GM12878 (cell line): ENCODE measurements around the gene PTPRM. TPM values are rescaled to one million over a fixed set of nuclear protein-coding genes. Genes with fewer than 3 reads are reported as not detected.

Experiments used
- ATAC-seq: fragments of 200-7000 bp; cut with Tn5 transposase; 3 replicates; pipeline ENCODE4 v1.9.1; 2020; ENCODE audit warnings: mild to moderate bottlenecking, moderate library complexity
- BruUV-seq: library from RNA; stranded (reverse); fragments of 400-500 nt; replicated peaks from 2 replicates; lab custom pipeline; 2021; lab: Mats Ljungman, UMichigan
- CTCF ChIA-PET: fragments of 300-600 bp; sonication (Branson Sonifier 250); formaldehyde crosslinking; extraction: SDS; loops from one replicate; lab custom pipeline; 2021; ENCODE audit warnings: inconsistent platforms; lab: Yijun Ruan, JAX
- POLR2A ChIA-PET: fragments of 350-600 bp; formaldehyde crosslinking; extraction: SDS; loops from one replicate; lab custom pipeline; 2021; ENCODE audit warnings: inconsistent platforms; lab: Charles Lee
- RAD21 ChIA-PET: fragments of 300-600 bp; sonication (Branson Sonifier 250); formaldehyde crosslinking; loops from one replicate; lab custom pipeline; 2023; ENCODE audit warnings: antibody characterized with exemption; ENCODE audit not compliant: unreplicated experiment; lab: Charles Lee
- SMC1A ChIA-PET: fragments of 300-600 bp; sonication (Branson Sonifier 250); formaldehyde crosslinking; loops from one replicate; lab custom pipeline; 2023; ENCODE audit not compliant: unreplicated experiment, uncharacterized antibody; lab: Charles Lee
- DNase-seq: peaks from one replicate; pipeline ENCODE4 v3.0.0-alpha.2; 2011; ENCODE audit warnings: low read depth, low spot score
- FAIRE-seq: peaks from 3 replicates; lab custom pipeline; 2011; peaks lifted over from hg19 to GRCh38; lab: Jason Lieb, UNC
- H2AFZ ChIP-seq: 2 replicates; pipeline ENCODE4 v1.6.0; 2011; ENCODE audit warnings: low read depth, low read length, control low read depth; ENCODE audit not compliant: control insufficient read depth
- H3K27ac ChIP-seq: 2 replicates; pipeline ENCODE4 v1.5.1; 2011; ENCODE audit warnings: control low read depth; ENCODE audit not compliant: control insufficient read depth, insufficient read depth
- H3K27me3 ChIP-seq, 2 experiments: replicated peaks in 1 of 2; 2 replicates each; pipeline versions ENCODE4 v1.6.0 to v1.6.1; 2011; ENCODE audit warnings: low read length in 1 of 2; ENCODE audit not compliant: control insufficient read depth in 2 of 2, insufficient read depth in 2 of 2
- H3K36me3 ChIP-seq, 2 experiments: 2 replicates each; pipeline ENCODE4 v1.5.1; 2011; ENCODE audit warnings: low read length in 1 of 2; ENCODE audit not compliant: control insufficient read depth in 2 of 2, insufficient read depth in 2 of 2
- H3K4me1 ChIP-seq: 2 replicates; pipeline ENCODE4 v1.6.1; 2011; ENCODE audit warnings: mild to moderate bottlenecking, low read length, moderate library complexity, mixed read lengths; ENCODE audit not compliant: control insufficient read depth, insufficient read depth
- H3K4me2 ChIP-seq: 2 replicates; pipeline ENCODE4 v1.6.0; 2011; ENCODE audit warnings: control low read depth; ENCODE audit not compliant: control insufficient read depth, insufficient read depth
- H3K4me3 ChIP-seq: fragments of 200-600 bp; sonication (generic); 2 replicates; pipeline ENCODE4 v1.5.1; 2016
- H3K79me2 ChIP-seq: 2 replicates; pipeline ENCODE4 v1.6.0; 2011; ENCODE audit warnings: low read length; ENCODE audit not compliant: control insufficient read depth, insufficient read depth
- H3K9ac ChIP-seq: 2 replicates; pipeline ENCODE4 v1.8.0; 2011; ENCODE audit warnings: low read length, control low read depth, mixed read lengths; ENCODE audit not compliant: control insufficient read depth, insufficient read depth
- H3K9me3 ChIP-seq: replicated peaks from 3 replicates; pipeline ENCODE4 v1.5.1; 2011; ENCODE audit warnings: mild to moderate bottlenecking, low read length; ENCODE audit not compliant: control insufficient read depth, insufficient read depth
- H4K20me1 ChIP-seq: 2 replicates; pipeline ENCODE4 v1.6.0; 2011; ENCODE audit not compliant: control insufficient read depth, insufficient read depth
- BACH1 ChIP-seq: fragments of 450-650 bp; IDR thresholded peaks from 2 replicates; pipeline ENCODE4 v1.6.1; 2017; ENCODE audit warnings: mild to moderate bottlenecking, borderline replicate concordance
- BHLHE40 ChIP-seq, 2 experiments: fragments of 450-650 bp in 1 of 2; IDR thresholded peaks; 2 replicates each; pipeline ENCODE4 v1.6.1; 2011 to 2017; ENCODE audit warnings: low read depth in 2 of 2, borderline replicate concordance in 1 of 2, improper control_type of control experiment in 1 of 2, low read length in 1 of 2, mild to moderate bottlenecking in 1 of 2
- CBFB ChIP-seq: IDR thresholded peaks from 2 replicates; pipeline ENCODE4 v1.6.1; 2016; ENCODE audit warnings: antibody characterized with exemption, low read depth
- EZH2 ChIP-seq: IDR thresholded peaks from 2 replicates; pipeline ENCODE4 v1.6.1; 2012; ENCODE audit warnings: low read depth, mild to moderate bottlenecking, control low read depth, inconsistent platforms, low read length, borderline replicate concordance; ENCODE audit not compliant: control insufficient read depth
- KDM1A ChIP-seq: fragments of 200-600 bp; sonication (generic); IDR thresholded peaks from 2 replicates; pipeline ENCODE4 v1.6.1; 2016; ENCODE audit warnings: borderline replicate concordance
- MEF2A ChIP-seq: IDR thresholded peaks from 2 replicates; pipeline ENCODE4 v1.6.1; 2011; ENCODE audit warnings: low read depth, mild to moderate bottlenecking, low read length, moderate library complexity; ENCODE audit not compliant: insufficient read depth
- MTA3 ChIP-seq: IDR thresholded peaks from 2 replicates; pipeline ENCODE4 v1.6.1; 2012; ENCODE audit warnings: low read length, inconsistent platforms, borderline replicate concordance
- NFIC ChIP-seq: IDR thresholded peaks from 2 replicates; pipeline ENCODE4 v1.6.1; 2012; ENCODE audit warnings: low read depth, mild to moderate bottlenecking, inconsistent platforms, low read length, moderate library complexity
- NR2C2 ChIP-seq: IDR thresholded peaks from 2 replicates; pipeline ENCODE4 v1.6.1; 2011; ENCODE audit warnings: borderline replicate concordance, low read depth; ENCODE audit not compliant: control insufficient read depth, insufficient read length
- POLR2A ChIP-seq: IDR thresholded peaks from 2 replicates; pipeline ENCODE4 v1.6.1; 2011; ENCODE audit warnings: low read depth, mild to moderate bottlenecking, low read length
- RAD21 ChIP-seq: IDR thresholded peaks from 2 replicates; pipeline ENCODE4 v1.6.1; 2011; ENCODE audit warnings: mild to moderate bottlenecking, low read depth, low read length, moderate library complexity; ENCODE audit not compliant: insufficient read depth
- RCOR1 ChIP-seq: conservative IDR thresholded peaks from 2 replicates; pipeline ENCODE4 v1.6.1; 2012; ENCODE audit warnings: low read depth, low read length, improper control_type of control experiment
- SMC3 ChIP-seq: IDR thresholded peaks from 2 replicates; pipeline ENCODE4 v1.6.1; 2011; ENCODE audit warnings: low read length, improper control_type of control experiment, borderline replicate concordance
- ZNF207 ChIP-seq: fragments of 450-650 bp; IDR thresholded peaks from 2 replicates; pipeline ENCODE4 v1.6.1; 2014; ENCODE audit warnings: antibody characterized with exemption, mild to moderate bottlenecking, borderline replicate concordance
- whole genome bisulfite sequencing: methylation state at CpG from one replicate; pipeline ENCODE4 v1.1.6; 2016; ENCODE audit warnings: low lambda C conversion rate; ENCODE audit not compliant: insufficient replicate concordance, insufficient coverage; ENCODE audit errors: missing lambda C conversion rate; 5-methylcytosine and 5-hydroxymethylcytosine counted together
- in situ Hi-C: fragments of 300-500 bp; cut with MboI; formaldehyde crosslinking; loops from 9 replicates; pipeline ENCODE4 v1.14.3; 2018; ENCODE audit warnings: mixed read lengths
- intact Hi-C: fragments of 100-400 bp; cut with micrococcal nuclease; formaldehyde crosslinking; loops from one replicate; pipeline ENCODE4 v1.14.2; 2022; ENCODE audit not compliant: unreplicated experiment
- polyA plus RNA-seq, 11 experiments: library from polyadenylated mRNA; depleted of rRNA in 4 of 11; unstranded in 6 of 11; stranded (reverse) in 5 of 11; fragments of >200 nt; fragmentation: Nextera tagmentation in 4 of 11; fragmentation: Illumina TruSeq in 1 of 11; extraction: Ambion mirVana in 4 of 11; extraction: Trizol in 1 of 11; gene quantifications; 1 replicate in 1 of 11; 2 replicates in 10 of 11; pipeline versions ENCODE4 v1.2.1 to v1.2.3, GENCODE V29; 2011 to 2016; ENCODE audit warnings: inconsistent platforms in 2 of 11, missing spikeins in 2 of 11, low read depth in 1 of 11
- total RNA-seq, 4 experiments: library from RNA; depleted of rRNA in 3 of 4; stranded (reverse); fragments of >200 nt in 3 of 4; fragmentation: Illumina TruSeq in 1 of 4; extraction: Trizol in 1 of 4; gene quantifications; 2 replicates each; pipeline versions ENCODE4 v1.2.1 to v1.2.3, GENCODE V29; 2013 to 2021
- TF ChIP-seq, protein P1 (sequence below): IDR thresholded peaks from 2 replicates; pipeline ENCODE4 v1.6.1; 2011; ENCODE audit warnings: borderline replicate concordance, low read depth, mild to moderate bottlenecking, moderate library complexity, low read length; ENCODE audit not compliant: insufficient read depth, poor library complexity, severe bottlenecking

The PTPRM gene
- total and polyA plus RNA-seq, 10 of the 15 experiments (the other 5 are each of a cell fraction or from before 2014, with no cell fraction given): 0.07 to 22.6 (median 0.60) TPM

DNA sequence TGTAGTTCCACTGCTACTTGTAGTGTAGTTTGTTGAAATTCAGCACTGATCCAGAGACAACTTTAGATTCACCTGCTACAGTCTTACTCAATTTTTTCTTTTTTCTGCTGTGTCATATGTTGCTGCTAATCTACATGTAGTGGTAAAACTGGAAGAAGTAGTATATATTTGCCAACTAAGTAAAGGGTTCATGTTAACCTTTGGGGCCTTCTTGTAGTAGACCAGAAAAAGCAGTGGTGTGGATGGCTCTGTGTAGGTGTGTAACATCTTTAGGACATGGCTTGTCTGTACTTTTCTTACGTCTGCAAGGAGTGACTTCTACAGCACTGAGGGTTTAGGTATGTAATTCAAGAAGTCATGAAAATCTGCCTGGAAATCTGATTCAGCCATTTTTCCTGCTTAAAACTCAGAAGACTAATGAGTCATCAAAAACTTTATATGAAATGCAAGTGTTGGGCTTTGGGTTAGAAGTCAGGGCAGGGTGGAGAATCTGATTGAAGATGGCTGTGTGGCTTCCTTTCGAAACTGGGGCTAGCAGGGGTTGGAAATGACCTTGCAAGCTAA, 8.4 kb downstream of the PTPRM start:
- no peaks in the 10 kb centered on the region for H3K4me1 ChIP-seq
- intact Hi-C loops (no loop called here), in situ Hi-C loops (no loop called here)
- TF ChIP-seq ZNF207: no peak
- TF ChIP-seq BACH1: no peak
- no peak for TF ChIP-seq SMC3
- no peak for TF ChIP-seq KDM1A
- TF ChIP-seq, protein P1, sequence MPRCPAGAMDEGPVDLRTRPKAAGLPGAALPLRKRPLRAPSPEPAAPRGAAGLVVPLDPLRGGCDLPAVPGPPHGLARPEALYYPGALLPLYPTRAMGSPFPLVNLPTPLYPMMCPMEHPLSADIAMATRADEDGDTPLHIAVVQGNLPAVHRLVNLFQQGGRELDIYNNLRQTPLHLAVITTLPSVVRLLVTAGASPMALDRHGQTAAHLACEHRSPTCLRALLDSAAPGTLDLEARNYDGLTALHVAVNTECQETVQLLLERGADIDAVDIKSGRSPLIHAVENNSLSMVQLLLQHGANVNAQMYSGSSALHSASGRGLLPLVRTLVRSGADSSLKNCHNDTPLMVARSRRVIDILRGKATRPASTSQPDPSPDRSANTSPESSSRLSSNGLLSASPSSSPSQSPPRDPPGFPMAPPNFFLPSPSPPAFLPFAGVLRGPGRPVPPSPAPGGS: no peak
- TF ChIP-seq NFIC: no peak
- TF ChIP-seq CBFB: no peak
- H3K9me3 ChIP-seq: no peaks in the 10 kb centered on the region; the same call in 2 of the 3 replicates
- RAD21 ChIA-PET: no interaction called here
- H4K20me1 ChIP-seq: no peaks in the 10 kb centered on the region
- BruUV-seq: no TSS peak
- no peak overlapping the region for H3K27ac ChIP-seq
- DNase-seq: no peak
- WGBS: 25% methylated on average over 2 of the region's 2 CpGs
- H3K79me2 ChIP-seq: no peaks in the 10 kb centered on the region
- SMC1A ChIA-PET: no interaction called here
- no peak overlapping the region for H2AFZ ChIP-seq
- no peaks in the 10 kb centered on the region for H3K36me3 ChIP-seq
- no peak overlapping the region for H3K4me3 ChIP-seq
- no peak for ATAC-seq
- POLR2A ChIA-PET: no interaction called here
- no peak overlapping the region for H3K9ac ChIP-seq
- no peak for FAIRE-seq
- CTCF ChIA-PET: no interaction called here
- H3K27me3 ChIP-seq: no peaks in the 10 kb centered on the region
- no peak overlapping the region for H3K4me2 ChIP-seq

DNA sequence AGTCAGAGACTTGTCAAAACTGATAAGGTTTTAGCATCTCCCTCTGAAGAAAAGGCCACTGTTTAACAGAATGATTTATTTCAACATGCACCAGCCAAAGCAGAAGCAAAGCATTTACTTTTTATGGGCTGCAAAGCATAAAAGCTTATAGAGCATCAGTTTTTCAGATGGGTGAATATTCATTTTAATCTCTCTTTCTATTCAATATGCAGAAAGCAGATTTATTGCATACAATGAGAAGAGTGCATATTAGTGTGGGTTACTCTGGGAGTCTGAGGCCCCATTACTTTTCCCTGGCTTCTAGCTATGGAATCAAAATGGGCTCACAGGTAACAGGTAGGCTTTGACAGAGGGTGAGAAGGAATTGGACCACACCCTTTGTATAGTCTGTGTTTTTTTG, 9.0 kb downstream of the PTPRM start:
- in situ Hi-C loops: no loop called here
- POLR2A ChIA-PET: no interaction called here

More for the DNA sequence above, 9.0 kb downstream of the PTPRM start:
- Histone ChIP-seq H3K4me3 (no peak overlapping the region), H4K20me1 (no peaks in the 10 kb centered on the region), H3K79me2 (no peaks in the 10 kb centered on the region), H3K36me3 (no peaks in the 10 kb centered on the region), H3K4me2 (no peak overlapping the region), H3K4me1 (no peaks in the 10 kb centered on the region), H2AFZ (no peak overlapping the region), H3K27ac (no peak overlapping the region), H3K9me3 (no peaks in the 10 kb centered on the region), H3K9ac (no peak overlapping the region), H3K27me3 (no peaks in the 10 kb centered on the region)
- RAD21 ChIA-PET: no interaction called here
- DNase-seq (no peak), ATAC-seq (no peak), FAIRE-seq (no peak)
- no TSS peak for BruUV-seq
- TF ChIP-seq EZH2 (no peak), RAD21 (no peak), BHLHE40 (IDR thresholded peaks at IDR 0.05; ENCODE audit: borderline replicate concordance in 1 of 2, low read depth in 2 of 2, low read length in 1 of 2) (no peak), MTA3 (no peak), POLR2A (no peak), NR2C2 (no peak), RCOR1 (no peak), MEF2A (no peak)
- intact Hi-C loops: no loop called here
- SMC1A ChIA-PET: no interaction called here
- CTCF ChIA-PET: no interaction called here
